Astrocyte of the hippocampus (primary cell): ENCODE measurements around the gene ECE1.
A peak's percentile ranks its signal among the peaks of the same experiment; 100 is the strongest.
"Not testable (repeated sequence)": the region's sequence is repeated elsewhere in the genome, so short reads cannot be mapped to it uniquely, and the experiment has no call there.

Experiments used
- DNase-seq: peaks from one replicate; pipeline ENCODE4 v3.0.0; 2011; ENCODE audit warnings: low read depth, low spot score

The ECE1 gene

GRCh38 chr1:21232044-21232443 lies 58.2 kb downstream of the ECE1 start:
- peak; percentile 73 for DNase-seq

GRCh38 chr1:21229246-21230000 lies 60.8 kb downstream of the ECE1 start:
- no peak for DNase-seq

GRCh38 chr1:21228224-21228623 lies 62.0 kb downstream of the ECE1 start:
- not testable (repeated sequence) for DNase-seq

GRCh38 chr1:21225065-21225464 lies 65.2 kb downstream of the ECE1 start:
- DNase-seq = no peak

GRCh38 chr1:21220815-21221214 lies 69.4 kb downstream of the ECE1 start:
- peak; percentile 56 for DNase-seq

- no peak for DNase-seq
Observed at GRCh38 chr1:21219674-21220073, 70.6 kb downstream of the ECE1 start.

- DNase-seq = peak; percentile 44
Observed at GRCh38 chr1:21217812-21218596, 72.3 kb downstream of the ECE1 start.

- peak; percentile 60 for DNase-seq
Observed at GRCh38 chr1:21216835-21217811, 73.1 kb downstream of the ECE1 start.

GRCh38 chr1:21212126-21212525 lies 78.1 kb downstream of the ECE1 start:
- peak; percentile 22 for DNase-seq

GRCh38 chr1:21208137-21208700 lies 82.0 kb downstream of the ECE1 start:
- DNase-seq = not testable (repeated sequence)

- DNase-seq = no peak
Observed at GRCh38 chr1:21206117-21206516, 84.1 kb downstream of the ECE1 start.

- no peak for DNase-seq
Observed at GRCh38 chr1:21205416-21205815, 84.8 kb downstream of the ECE1 start.

- no peak for DNase-seq
Observed at GRCh38 chr1:21201650-21202049, 88.6 kb downstream of the ECE1 start.

GRCh38 chr1:21201238-21201637 lies 89.0 kb downstream of the ECE1 start:
- DNase-seq = not testable (repeated sequence)

- DNase-seq = no peak
Observed at GRCh38 chr1:21200767-21201166, 89.5 kb downstream of the ECE1 start.

- no peak for DNase-seq
Observed at GRCh38 chr1:21198929-21199328, 91.3 kb downstream of the ECE1 start.

- DNase-seq = no peak
Observed at GRCh38 chr1:21192871-21193270, 97.4 kb downstream of the ECE1 start.

- no peak for DNase-seq
Observed at GRCh38 chr1:21192284-21192683, 98.0 kb downstream of the ECE1 start.

GRCh38 chr1:21190771-21191170 lies 99.5 kb downstream of the ECE1 start:
- DNase-seq = not testable (repeated sequence)

- DNase-seq = no peak
Observed at GRCh38 chr1:21189906-21190500, 100.3 kb downstream of the ECE1 start.

- DNase-seq = no peak
Observed at GRCh38 chr1:21189421-21189820, 100.8 kb downstream of the ECE1 start.
